Neural crest cell (in vitro differentiated cells): ENCODE data around the gene ELOB. TPM values are rescaled to one million over a fixed set of nuclear protein-coding genes. Genes with fewer than 3 reads are reported as not detected.

Source experiments
- DNase-seq: peaks from one replicate; pipeline ENCODE4 v3.0.0; 2021; ENCODE audit warnings: low read depth, mixed read lengths, low spot score
- H3K27ac Mint-ChIP-seq: one replicate; pipeline ENCODE4 v1.8.0; 2021; ENCODE audit warnings: mild to moderate bottlenecking, mixed read lengths; ENCODE audit not compliant: unreplicated experiment
- H3K27me3 Mint-ChIP-seq: 2 replicates; pipeline ENCODE4 v1.8.0; 2021; ENCODE audit warnings: low read depth, mild to moderate bottlenecking, mixed read lengths
- H3K36me3 Mint-ChIP-seq: 2 replicates; pipeline ENCODE4 v1.8.0; 2021; ENCODE audit warnings: low read depth, mild to moderate bottlenecking, mixed read lengths
- H3K4me1 Mint-ChIP-seq: 2 replicates; pipeline ENCODE4 v1.8.0; 2021; ENCODE audit warnings: mixed read lengths
- H3K4me3 Mint-ChIP-seq: one replicate; pipeline ENCODE4 v1.8.0; 2021; ENCODE audit warnings: mild to moderate bottlenecking, mixed read lengths
- H3K9me3 Mint-ChIP-seq: 2 replicates; pipeline ENCODE4 v1.8.0; 2021; ENCODE audit warnings: mixed read lengths
- CTCF ChIP-seq: fragments of 200-600 bp; sonication (generic); conservative IDR thresholded peaks from 2 replicates; pipeline ENCODE4 v1.5.0; 2021; ENCODE audit warnings: antibody characterized with exemption, mild to moderate bottlenecking
- total RNA-seq: library from RNA; stranded (reverse); gene quantifications from 2 replicates; pipeline ENCODE4 v1.2.1, GENCODE V29; 2021

ELOB gene
- total RNA-seq, 1 donor from 2014 or later: 261 TPM

DNA sequence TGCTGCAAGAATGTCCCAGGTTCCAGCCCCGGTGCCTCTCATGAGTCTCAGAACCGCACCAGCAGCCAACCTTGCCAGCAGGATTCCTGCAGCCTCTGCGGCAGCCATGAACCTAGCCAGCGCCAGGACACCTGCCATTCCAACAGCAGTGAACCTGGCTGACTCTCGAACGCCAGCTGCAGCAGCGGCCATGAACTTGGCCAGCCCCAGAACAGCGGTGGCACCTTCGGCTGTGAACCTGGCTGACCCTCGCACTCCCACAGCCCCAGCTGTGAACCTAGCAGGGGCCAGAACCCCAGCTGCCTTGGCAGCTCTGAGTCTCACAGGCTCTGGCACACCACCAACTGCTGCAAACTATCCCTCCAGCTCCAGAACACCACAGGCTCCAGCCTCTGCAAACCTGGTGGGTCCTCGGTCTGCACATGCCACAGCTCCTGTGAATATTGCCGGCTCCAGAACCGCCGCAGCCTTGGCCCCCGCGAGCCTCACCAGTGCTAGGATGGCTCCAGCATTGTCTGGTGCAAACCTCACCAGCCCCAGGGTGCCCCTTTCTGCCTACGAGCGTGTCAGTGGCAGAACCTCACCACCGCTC is 9.8 kb downstream of the ELOB start:
- H3K27ac Mint-ChIP-seq: no peak overlapping the region
- H3K4me3 Mint-ChIP-seq: no peak overlapping the region
- peaks cover 18% of the 10 kb centered on the region for H3K9me3 Mint-ChIP-seq
- TF ChIP-seq CTCF: no peak
- no peak for DNase-seq
- H3K27me3 Mint-ChIP-seq: peaks cover 6% of the 10 kb centered on the region
- H3K4me1 Mint-ChIP-seq: peaks cover 5% of the 10 kb centered on the region
- peaks cover 61% of the 10 kb centered on the region for H3K36me3 Mint-ChIP-seq

DNA sequence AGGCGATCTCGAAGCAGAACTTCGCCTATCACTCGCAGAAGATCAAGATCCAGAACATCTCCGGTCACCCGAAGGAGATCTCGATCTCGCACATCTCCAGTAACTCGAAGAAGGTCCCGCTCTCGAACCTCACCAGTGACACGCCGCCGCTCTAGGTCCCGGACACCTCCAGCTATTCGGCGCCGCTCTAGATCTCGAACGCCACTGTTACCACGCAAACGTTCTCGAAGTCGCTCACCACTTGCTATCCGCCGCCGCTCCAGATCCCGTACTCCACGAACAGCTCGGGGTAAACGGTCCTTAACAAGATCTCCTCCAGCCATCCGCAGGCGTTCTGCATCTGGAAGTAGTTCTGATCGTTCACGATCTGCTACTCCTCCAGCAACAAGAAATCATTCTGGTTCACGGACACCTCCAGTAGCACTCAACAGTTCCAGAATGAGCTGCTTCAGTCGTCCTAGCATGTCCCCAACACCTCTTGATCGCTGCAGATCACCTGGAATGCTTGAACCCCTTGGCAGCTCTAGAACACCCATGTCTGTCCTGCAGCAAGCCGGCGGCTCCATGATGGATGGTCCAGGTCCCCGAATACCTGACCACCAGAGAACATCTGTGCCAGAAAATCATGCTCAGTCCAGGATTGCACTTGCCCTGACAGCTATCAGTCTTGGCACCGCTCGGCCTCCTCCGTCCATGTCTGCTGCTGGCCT is 10.5 kb downstream of the ELOB start:
- peaks cover 6% of the 10 kb centered on the region for H3K27me3 Mint-ChIP-seq
- DNase-seq: no peak
- H3K27ac Mint-ChIP-seq: no peak overlapping the region
- H3K9me3 Mint-ChIP-seq: peaks cover 23% of the 10 kb centered on the region
- no peak overlapping the region for H3K4me3 Mint-ChIP-seq
- peaks cover 5% of the 10 kb centered on the region for H3K4me1 Mint-ChIP-seq
- no peak for TF ChIP-seq CTCF
- H3K36me3 Mint-ChIP-seq: peaks cover 65% of the 10 kb centered on the region

DNA sequence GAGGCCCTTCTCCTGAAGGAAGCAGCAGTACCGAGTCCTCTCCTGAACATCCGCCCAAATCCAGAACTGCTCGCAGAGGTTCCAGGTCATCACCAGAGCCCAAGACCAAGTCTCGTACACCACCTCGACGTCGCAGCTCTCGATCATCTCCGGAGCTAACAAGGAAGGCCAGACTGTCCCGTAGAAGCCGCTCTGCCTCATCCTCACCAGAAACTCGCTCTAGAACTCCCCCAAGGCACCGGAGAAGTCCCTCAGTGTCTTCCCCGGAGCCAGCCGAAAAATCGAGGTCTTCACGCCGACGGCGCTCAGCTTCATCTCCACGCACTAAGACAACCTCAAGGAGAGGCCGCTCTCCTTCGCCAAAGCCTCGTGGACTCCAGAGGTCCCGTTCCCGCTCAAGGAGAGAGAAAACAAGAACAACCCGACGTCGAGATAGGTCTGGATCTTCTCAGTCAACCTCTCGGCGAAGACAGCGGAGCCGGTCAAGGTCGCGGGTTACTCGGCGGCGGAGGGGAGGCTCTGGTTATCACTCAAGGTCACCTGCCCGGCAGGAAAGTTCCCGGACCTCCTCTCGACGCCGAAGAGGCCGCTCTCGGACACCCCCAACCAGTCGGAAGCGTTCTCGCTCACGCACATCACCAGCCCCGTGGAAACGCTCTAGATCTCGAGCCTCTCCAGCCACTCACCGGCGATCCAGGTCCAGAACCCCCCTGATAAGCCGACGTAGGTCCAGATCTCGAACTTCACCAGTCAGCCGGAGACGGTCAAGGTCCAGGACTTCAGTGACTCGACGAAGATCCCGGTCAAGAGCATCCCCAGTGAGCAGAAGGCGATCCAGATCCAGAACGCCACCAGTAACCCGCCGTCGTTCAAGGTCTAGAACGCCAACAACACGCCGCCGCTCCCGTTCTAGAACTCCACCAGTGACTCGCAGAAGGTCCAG is 11.3 kb downstream of the ELOB start:
- no peak for TF ChIP-seq CTCF
- H3K27ac Mint-ChIP-seq: no peak overlapping the region
- peaks cover 74% of the 10 kb centered on the region for H3K36me3 Mint-ChIP-seq
- peaks cover 6% of the 10 kb centered on the region for H3K27me3 Mint-ChIP-seq
- H3K4me1 Mint-ChIP-seq: peaks cover 5% of the 10 kb centered on the region
- peaks cover 30% of the 10 kb centered on the region for H3K9me3 Mint-ChIP-seq
- H3K4me3 Mint-ChIP-seq: no peak overlapping the region
- DNase-seq: no peak

DNA sequence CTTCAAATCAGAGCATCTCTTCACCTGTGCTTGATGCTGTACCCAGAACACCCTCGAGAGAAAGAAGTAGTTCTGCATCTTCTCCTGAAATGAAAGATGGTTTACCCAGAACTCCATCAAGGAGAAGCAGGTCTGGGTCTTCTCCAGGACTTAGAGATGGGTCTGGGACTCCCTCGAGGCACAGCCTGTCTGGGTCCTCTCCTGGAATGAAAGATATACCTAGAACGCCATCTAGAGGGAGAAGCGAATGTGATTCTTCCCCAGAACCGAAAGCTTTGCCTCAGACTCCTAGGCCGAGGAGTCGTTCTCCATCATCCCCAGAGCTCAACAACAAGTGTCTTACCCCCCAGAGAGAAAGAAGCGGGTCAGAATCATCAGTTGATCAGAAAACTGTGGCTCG is 12.4 kb downstream of the ELOB start:
- no peak overlapping the region for H3K4me3 Mint-ChIP-seq
- DNase-seq: no peak
- no peak overlapping the region for H3K27ac Mint-ChIP-seq
- H3K4me1 Mint-ChIP-seq: peaks cover 5% of the 10 kb centered on the region
- peaks cover 4% of the 10 kb centered on the region for H3K27me3 Mint-ChIP-seq
- TF ChIP-seq CTCF: no peak
- peaks cover 81% of the 10 kb centered on the region for H3K36me3 Mint-ChIP-seq
- peaks cover 30% of the 10 kb centered on the region for H3K9me3 Mint-ChIP-seq

DNA sequence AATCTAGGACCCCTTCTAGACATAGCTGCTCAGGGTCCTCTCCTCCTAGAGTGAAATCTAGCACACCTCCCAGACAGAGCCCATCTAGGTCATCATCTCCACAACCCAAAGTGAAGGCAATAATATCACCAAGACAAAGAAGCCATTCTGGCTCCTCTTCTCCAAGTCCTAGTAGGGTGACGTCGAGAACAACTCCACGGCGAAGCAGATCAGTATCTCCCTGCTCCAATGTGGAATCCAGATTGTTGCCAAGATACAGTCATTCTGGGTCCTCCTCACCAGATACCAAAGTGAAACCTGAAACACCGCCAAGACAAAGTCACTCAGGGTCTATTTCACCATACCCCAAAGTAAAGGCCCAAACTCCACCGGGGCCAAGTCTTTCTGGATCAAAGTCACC is 13.9 kb downstream of the ELOB start:
- no peaks in the 10 kb centered on the region for H3K4me1 Mint-ChIP-seq
- H3K36me3 Mint-ChIP-seq: peaks cover 91% of the 10 kb centered on the region
- TF ChIP-seq CTCF: no peak
- no peak for DNase-seq
- H3K27me3 Mint-ChIP-seq: no peaks in the 10 kb centered on the region
- peak overlapping the region; percentile 13 for H3K4me3 Mint-ChIP-seq
- no peak overlapping the region for H3K27ac Mint-ChIP-seq
- H3K9me3 Mint-ChIP-seq: peaks cover 35% of the 10 kb centered on the region
